ENCODE results near the gene KCNQ5. TPM values are rescaled to one million over a fixed set of nuclear protein-coding genes. Genes with fewer than 3 reads are reported as not detected.

Gene KCNQ5
- total RNA-seq: 2.7 TPM

DNA sequence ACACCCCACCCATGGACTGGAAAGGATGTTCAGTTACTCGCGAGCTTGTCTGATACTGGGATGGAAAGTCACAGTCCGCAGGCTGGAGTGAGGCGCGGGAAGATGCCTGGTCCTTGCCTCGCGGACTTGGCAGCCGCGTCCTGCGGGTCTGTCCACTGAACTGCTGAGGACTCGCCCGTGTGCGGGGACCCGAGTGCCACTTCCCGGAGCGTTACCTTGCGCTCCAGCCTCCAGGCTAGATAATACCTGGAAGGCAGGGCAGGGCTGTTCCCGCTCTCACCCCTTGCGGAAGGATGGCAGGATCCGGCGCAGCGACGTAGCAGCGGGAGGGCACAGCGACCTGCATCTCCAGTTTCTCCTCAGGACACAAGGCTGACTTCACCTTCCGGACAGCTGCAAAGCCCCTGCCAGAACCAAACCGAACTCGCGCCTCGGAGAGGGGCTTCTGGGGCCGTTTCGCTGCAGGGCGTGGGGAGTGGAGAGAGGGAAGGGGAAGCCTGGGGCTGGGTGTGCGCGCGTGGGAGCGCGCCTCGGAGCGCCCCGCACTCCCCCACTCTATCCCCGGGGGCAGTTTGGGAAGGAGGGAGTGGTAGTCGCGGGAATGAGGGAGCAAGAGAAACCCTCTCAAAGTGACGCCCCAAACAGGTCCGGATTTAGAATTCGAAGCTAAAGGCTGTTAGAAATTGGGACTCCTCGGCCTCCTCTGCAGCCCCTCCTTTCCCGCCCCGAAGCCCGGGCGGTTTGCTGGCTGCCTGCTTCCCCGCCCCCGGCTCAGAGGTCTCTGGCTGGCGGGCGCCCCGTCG is at the start of gene KCNQ5:
Gene KCNQ5, plus strand, starts transcription at position 774 of the 803 bp plus-strand sequence.

DNA sequence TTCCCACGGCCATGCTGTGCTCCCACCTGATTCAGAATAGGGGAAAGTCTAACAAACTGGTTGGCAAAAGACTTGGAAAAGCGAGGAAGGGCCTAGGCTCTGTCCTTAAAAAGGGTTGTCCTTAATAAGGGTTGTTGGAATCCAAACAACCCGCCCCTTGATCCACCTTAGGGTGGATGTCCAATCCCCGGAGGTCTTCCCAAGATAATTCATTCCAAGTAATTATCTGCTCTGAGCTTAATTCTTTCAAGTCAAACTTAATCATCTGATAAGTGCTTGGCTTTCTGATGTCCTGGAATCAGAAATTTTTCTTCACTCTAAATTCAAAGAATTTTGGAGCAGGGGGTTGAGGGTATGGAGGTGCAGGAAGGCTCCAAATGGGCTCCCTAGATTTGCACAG is 603.5 kb downstream of the KCNQ5 start, which contains the start of gene KHDC1L:
Gene KHDC1L, minus strand, starts transcription at position 101 of the 400 bp plus-strand sequence. Its CDS starts 88 bp downstream, at position 13.

